ENCODE measurements around the gene RGS10. TPM values are rescaled to one million over a fixed set of nuclear protein-coding genes. Genes with fewer than 3 reads are reported as not detected.

The RGS10 gene, protein sequence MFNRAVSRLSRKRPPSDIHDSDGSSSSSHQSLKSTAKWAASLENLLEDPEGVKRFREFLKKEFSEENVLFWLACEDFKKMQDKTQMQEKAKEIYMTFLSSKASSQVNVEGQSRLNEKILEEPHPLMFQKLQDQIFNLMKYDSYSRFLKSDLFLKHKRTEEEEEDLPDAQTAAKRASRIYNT
- 10 to 100 TPM; 14.9 to 68.8 (median 19.2) TPM for total RNA-seq
- long read RNA-seq, donor 1, transcript RGS10-202 (5 exons, 804 nt), result major isoform, 65 of 70 reads
- long read RNA-seq, donor 1, partial matches to known transcripts, result 2 of 70 reads
- long read RNA-seq, donor 1, other reads (novel, unspliced or antisense), result 3 of 70 reads
- long read RNA-seq, donor 2, transcript RGS10-202 (5 exons, 804 nt), result major isoform, 9 of 10 reads
- long read RNA-seq, donor 2, partial matches to known transcripts, result 0 of 10 reads
- long read RNA-seq, donor 2, other reads (novel, unspliced or antisense), result 1 of 10 reads

DNA sequence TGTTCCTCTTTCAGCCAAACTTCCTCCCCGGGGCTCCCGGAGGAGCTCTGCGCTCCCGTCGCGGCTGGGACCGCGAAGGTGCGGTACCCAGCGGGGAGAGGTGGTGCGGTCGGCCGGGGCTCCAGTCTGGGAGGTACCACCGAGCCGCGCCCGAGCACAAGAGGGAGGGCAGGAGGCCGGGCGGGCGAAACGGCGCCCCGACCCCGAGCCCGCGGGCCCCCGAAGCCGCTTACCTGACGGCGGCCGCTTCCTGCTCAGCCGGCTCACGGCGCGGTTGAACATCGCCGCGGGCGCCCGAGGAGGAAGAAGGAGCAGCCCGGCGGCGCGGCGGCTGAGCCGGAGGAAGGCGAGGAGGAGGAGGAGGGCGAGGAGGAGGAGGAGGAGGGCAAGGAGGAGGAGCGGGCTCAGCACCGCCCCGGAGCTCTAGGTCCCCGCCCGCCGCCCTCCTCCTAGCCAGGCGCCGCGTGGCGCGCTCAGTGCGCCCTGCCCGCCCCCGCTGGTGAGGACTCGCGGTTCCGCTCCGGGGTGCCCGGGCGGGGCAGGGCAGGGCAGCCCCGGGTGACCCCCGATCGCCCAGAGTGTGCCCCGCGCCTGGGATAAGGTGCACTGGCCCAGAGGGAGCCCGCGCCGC is at the start of gene RGS10:
RGS10 (minus strand) TSS at position 363 of the 631 bp plus-strand sequence; CDS start at position 282, 81 bp downstream.
- peak; percentile 87 to 92 (median 91) for DNase-seq
- Histone ChIP-seq H3K36me3 (ENCODE audit: low read depth) (no peaks in the 10 kb centered on the region), H3K9me3 (no peaks in the 10 kb centered on the region), H3K4me3 (peak within 1 kb of the TSS; percentile 31), H3K4me1 (ENCODE audit: low read depth) (peaks cover 11% of the 10 kb centered on the region)
- peak; percentile 92 for ATAC-seq
- TF ChIP-seq, protein P1, sequence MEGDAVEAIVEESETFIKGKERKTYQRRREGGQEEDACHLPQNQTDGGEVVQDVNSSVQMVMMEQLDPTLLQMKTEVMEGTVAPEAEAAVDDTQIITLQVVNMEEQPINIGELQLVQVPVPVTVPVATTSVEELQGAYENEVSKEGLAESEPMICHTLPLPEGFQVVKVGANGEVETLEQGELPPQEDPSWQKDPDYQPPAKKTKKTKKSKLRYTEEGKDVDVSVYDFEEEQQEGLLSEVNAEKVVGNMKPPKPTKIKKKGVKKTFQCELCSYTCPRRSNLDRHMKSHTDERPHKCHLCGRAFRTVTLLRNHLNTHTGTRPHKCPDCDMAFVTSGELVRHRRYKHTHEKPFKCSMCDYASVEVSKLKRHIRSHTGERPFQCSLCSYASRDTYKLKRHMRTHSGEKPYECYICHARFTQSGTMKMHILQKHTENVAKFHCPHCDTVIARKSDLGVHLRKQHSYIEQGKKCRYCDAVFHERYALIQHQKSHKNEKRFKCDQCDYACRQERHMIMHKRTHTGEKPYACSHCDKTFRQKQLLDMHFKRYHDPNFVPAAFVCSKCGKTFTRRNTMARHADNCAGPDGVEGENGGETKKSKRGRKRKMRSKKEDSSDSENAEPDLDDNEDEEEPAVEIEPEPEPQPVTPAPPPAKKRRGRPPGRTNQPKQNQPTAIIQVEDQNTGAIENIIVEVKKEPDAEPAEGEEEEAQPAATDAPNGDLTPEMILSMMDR (IDR thresholded peaks at IDR 0.05), result no peak
- intact Hi-C loops (cut with DNase I, micrococcal nuclease), result no loop called here

DNA sequence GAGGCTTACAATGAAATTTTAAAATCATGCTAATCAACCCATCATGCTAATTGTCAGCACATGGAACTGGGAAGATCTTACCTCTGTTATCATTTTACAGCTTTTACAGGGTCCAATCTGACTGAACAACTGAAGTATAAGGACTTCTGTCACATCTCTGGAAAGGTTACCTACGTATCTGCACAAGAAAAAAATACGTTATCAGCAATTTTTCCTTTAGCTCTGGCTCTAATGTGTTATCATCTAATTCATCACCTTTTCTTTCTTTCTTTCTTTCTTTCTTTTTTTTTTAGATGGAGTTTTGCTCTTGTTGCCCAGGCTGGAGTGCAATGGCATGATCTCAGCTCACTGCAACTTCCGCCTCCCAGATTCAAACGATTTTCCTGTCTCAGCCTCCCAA is 45.6 kb upstream of the RGS10 start:
- TF ChIP-seq, protein P1 (IDR thresholded peaks at IDR 0.05), result no peak
- Histone ChIP-seq H3K4me3 (no peak overlapping the region), H3K9me3 (no peaks in the 10 kb centered on the region), H3K4me1 (ENCODE audit: low read depth) (peaks cover 16% of the 10 kb centered on the region), H3K36me3 (ENCODE audit: low read depth) (no peaks in the 10 kb centered on the region)
- intact Hi-C loops (cut with DNase I, micrococcal nuclease), result no loop called here
- DNase-seq (no peak), ATAC-seq (no peak)

DNA sequence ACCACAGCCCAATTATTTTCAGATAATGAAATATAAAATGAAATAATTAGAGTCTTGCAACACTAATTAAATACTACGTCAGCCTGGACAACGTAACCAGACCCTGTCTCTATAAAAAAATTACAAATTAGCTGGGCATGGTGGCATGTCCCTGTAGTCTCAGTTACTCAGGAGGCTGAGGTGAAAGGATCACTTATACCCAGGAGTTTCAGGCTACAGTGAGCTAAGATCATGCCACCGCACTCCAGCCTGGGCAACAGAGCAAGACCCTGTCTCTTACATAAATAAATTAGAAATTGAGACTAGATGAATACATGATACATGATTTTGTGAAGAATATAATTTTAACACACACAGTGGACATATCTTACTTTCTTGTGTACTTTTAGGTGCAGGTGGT is 35.8 kb upstream of the RGS10 start:
- TF ChIP-seq, protein P1 (IDR thresholded peaks at IDR 0.05), result no peak
- Histone ChIP-seq H3K4me3 (no peak overlapping the region), H3K36me3 (ENCODE audit: low read depth) (peaks cover 12% of the 10 kb centered on the region), H3K9me3 (no peaks in the 10 kb centered on the region), H3K4me1 (ENCODE audit: low read depth) (no peaks in the 10 kb centered on the region)
- DNase-seq (no peak), ATAC-seq (no peak)
- intact Hi-C loops (cut with DNase I, micrococcal nuclease), result no loop called here

DNA sequence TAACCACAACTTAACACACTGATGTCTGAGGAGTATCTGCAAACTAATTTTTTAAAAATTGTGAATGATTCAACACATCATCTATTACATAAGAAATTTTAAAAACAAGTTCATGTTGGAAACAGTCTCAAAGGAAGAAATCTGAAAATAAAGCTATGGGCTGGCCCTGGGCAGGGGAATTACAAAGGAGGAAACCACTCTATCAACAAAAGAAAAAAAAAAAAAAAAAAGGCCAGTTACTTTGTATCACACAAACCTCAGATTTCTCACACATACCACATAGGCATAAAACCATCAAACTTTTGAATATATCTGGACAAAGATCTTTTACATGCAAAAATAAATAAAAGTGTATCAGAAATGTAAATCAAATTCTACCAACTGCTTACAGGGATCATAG is 33.5 kb upstream of the RGS10 start:
- DNase-seq (no peak), ATAC-seq (no peak)
- Histone ChIP-seq H3K4me3 (no peak overlapping the region), H3K4me1 (ENCODE audit: low read depth) (no peaks in the 10 kb centered on the region), H3K36me3 (ENCODE audit: low read depth) (peaks cover 12% of the 10 kb centered on the region), H3K9me3 (no peaks in the 10 kb centered on the region)
- intact Hi-C loops (cut with DNase I, micrococcal nuclease), result no loop called here
- TF ChIP-seq, protein P1 (IDR thresholded peaks at IDR 0.05), result no peak

DNA sequence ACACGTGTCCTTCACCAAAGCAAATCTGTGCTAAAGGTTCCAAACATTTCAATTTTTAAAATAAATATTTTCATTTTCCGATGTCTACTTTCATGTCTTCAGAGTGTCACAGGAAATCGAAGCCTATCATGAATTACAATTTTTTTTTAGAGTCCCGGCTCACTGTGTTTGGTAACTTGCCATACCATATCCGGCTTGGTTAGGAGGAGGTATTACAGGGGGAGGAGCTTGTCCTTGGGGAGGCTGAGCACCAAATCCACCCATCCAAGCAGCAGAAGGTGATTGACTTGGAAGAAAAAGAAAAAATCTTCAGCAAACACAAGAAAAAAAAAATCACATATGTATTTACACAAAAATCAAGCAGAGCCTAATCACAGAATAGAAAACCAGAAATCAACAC is 33.0 kb upstream of the RGS10 start:
- intact Hi-C loops (cut with DNase I, micrococcal nuclease), result no loop called here
- TF ChIP-seq, protein P1 (IDR thresholded peaks at IDR 0.05), result no peak
- Histone ChIP-seq H3K4me1 (ENCODE audit: low read depth) (no peaks in the 10 kb centered on the region), H3K9me3 (no peaks in the 10 kb centered on the region), H3K36me3 (ENCODE audit: low read depth) (peaks cover 12% of the 10 kb centered on the region), H3K4me3 (no peak overlapping the region)
- ATAC-seq (peak; percentile 42), DNase-seq (no peak)

All from mucosa of descending colon (tissue), 3 donors.